Choroid plexus epithelial cell (primary cell): ENCODE measurements around the gene SERPINA10.

Experiments
- DNase-seq: peaks from one replicate; pipeline ENCODE4 v3.0.0-alpha.2; 2010; ENCODE audit warnings: low read depth
- H3K4me3 ChIP-seq: 2 replicates; pipeline ENCODE4 v1.5.1; 2011; ENCODE audit warnings: low read depth, mild to moderate bottlenecking, control low read depth, low read length, moderate library complexity
- TF ChIP-seq, protein P1 (sequence below): conservative IDR thresholded peaks from 2 replicates; pipeline ENCODE4 v1.5.1; 2011; ENCODE audit warnings: low read depth, mild to moderate bottlenecking, control low read depth, inconsistent platforms, low read length, moderate library complexity

SERPINA10 gene

GRCh38 chr14:94314890-94315289 is 21.8 kb upstream of the SERPINA10 start:
- no peak overlapping the region for H3K4me3 ChIP-seq
- no peak for DNase-seq
- TF ChIP-seq, protein P1, sequence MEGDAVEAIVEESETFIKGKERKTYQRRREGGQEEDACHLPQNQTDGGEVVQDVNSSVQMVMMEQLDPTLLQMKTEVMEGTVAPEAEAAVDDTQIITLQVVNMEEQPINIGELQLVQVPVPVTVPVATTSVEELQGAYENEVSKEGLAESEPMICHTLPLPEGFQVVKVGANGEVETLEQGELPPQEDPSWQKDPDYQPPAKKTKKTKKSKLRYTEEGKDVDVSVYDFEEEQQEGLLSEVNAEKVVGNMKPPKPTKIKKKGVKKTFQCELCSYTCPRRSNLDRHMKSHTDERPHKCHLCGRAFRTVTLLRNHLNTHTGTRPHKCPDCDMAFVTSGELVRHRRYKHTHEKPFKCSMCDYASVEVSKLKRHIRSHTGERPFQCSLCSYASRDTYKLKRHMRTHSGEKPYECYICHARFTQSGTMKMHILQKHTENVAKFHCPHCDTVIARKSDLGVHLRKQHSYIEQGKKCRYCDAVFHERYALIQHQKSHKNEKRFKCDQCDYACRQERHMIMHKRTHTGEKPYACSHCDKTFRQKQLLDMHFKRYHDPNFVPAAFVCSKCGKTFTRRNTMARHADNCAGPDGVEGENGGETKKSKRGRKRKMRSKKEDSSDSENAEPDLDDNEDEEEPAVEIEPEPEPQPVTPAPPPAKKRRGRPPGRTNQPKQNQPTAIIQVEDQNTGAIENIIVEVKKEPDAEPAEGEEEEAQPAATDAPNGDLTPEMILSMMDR = no peak

GRCh38 chr14:94313991-94314655 is 21.1 kb upstream of the SERPINA10 start:
- DNase-seq = peak; percentile 61
- no peak overlapping the region for H3K4me3 ChIP-seq
- TF ChIP-seq, protein P1 = no peak

DNA sequence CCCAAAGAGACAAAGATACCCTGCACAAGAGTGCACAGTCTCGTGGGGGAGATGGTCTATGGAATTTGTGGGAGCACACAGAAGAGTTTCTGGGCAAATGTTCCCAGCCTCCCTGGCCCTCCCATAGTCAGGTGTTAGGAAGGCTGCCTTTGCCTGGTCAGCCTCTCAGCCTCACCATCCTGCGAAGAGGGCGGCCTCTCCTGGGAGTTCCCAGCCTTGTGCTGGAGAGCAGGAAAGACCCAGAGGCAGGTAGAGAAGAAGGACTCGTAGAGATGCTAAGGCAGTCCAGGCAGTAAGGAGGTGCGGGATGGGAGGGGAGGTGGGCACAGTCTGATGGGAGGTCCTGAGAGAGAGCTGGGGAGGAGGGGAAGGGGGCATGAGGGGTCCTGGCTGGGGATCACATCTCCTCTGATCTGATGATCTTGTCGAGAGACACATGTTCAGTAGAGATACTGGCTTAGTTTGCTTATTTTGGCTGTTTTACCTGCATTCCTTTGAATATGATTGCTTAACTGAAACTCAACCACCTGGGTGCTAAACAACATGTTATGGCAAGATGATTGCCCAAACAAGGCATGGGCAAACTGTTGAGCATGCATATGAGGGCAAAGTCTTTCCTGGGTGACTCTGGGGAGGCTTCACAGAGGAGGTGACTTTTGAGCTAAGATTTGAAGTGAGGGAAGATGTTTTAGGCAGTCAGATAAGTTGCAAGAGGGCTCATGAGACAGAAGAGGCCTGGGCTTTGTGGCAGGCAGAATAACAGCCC is 19.6 kb upstream of the SERPINA10 start:
- DNase-seq = no peak
- TF ChIP-seq, protein P1 = no peak
- H3K4me3 ChIP-seq = no peak overlapping the region

DNA sequence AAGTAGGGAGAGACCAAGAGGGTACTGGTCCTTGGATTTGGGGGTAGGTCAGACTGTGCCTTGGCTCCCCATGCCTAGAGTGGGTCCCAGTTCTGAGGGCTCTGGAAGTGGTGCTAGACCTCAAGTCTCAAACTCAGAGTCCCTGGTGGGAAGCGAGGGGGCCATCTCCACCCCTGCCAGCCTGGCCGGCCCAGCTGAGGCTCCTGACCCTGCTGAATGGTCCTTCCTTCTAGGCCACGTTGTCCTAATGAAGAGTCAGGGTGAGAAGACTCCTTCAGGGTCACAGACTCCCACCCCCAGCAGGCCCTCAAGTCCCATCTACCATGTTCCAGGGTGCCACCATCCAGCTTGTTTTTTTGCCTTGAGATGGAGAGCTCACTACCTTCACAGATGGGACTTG is 17.2 kb upstream of the SERPINA10 start:
- TF ChIP-seq, protein P1 = no peak

GRCh38 chr14:94309721-94310120 is 16.7 kb upstream of the SERPINA10 start:
- TF ChIP-seq, protein P1 = no peak
- H3K4me3 ChIP-seq = no peak overlapping the region
- no peak for DNase-seq

More for the DNA sequence above, 17.2 kb upstream of the SERPINA10 start:
- no peak overlapping the region for H3K4me3 ChIP-seq
- no peak for DNase-seq

GRCh38 chr14:94307410-94307992 is 14.4 kb upstream of the SERPINA10 start:
- TF ChIP-seq, protein P1 = peak; percentile 33
- DNase-seq = peak; percentile 21
- H3K4me3 ChIP-seq = no peak overlapping the region
